Ascending aorta (tissue), 2 donors: ENCODE results near the gene LRRC74B. TPM values are rescaled to one million over a fixed set of nuclear protein-coding genes. Genes with fewer than 3 reads are reported as not detected.

Experiments used
- DNase-seq, 2 donors: peaks; one replicate each; pipeline ENCODE4 v3.0.0-alpha.2; 2019; ENCODE audit warnings: low spot score in 2 of 2
- H3K27ac ChIP-seq, 2 donors: fragments of 200-600 bp; sonication (generic); one replicate each; pipeline ENCODE4 v1.5.1; 2016 to 2017; ENCODE audit warnings: mild to moderate bottlenecking in 1 of 2
- H3K27me3 ChIP-seq: fragments of 200-600 bp; sonication (generic); one replicate; pipeline ENCODE4 v1.5.1; 2017
- H3K36me3 ChIP-seq, 2 donors: fragments of 200-600 bp; sonication (generic); one replicate each; pipeline ENCODE4 v1.5.1; 2016
- H3K4me1 ChIP-seq, 2 donors: fragments of 200-600 bp; sonication (generic); one replicate each; pipeline ENCODE4 v1.5.1; 2016 to 2017; ENCODE audit warnings: mild to moderate bottlenecking in 1 of 2
- H3K4me3 ChIP-seq, 2 donors: fragments of 200-600 bp; sonication (generic); one replicate each; pipeline ENCODE4 v1.5.1; 2016 to 2017; ENCODE audit warnings: mild to moderate bottlenecking in 1 of 2
- H3K9me3 ChIP-seq, 2 donors: fragments of 200-600 bp; sonication (generic); one replicate each; pipeline ENCODE4 v1.5.1; 2016
- intact Hi-C: fragments of 100-400 bp; cut with DNase I; formaldehyde crosslinking; loops from one replicate; pipeline ENCODE4 v1.15.1; 2023
- total RNA-seq: library from RNA; depleted of rRNA; stranded (reverse); fragments of >200 nt; gene quantifications from one replicate; pipeline ENCODE4 v1.1.0, GENCODE V29; 2016
- TF ChIP-seq, protein P1 (sequence below), 3 experiments: fragments of 200-600 bp in 2 of 3; fragments of 450-650 bp in 1 of 3; sonication (generic) in 2 of 3; IDR thresholded peaks; one replicate each; pipeline ENCODE4 v1.5.1; 2016 to 2019; ENCODE audit warnings: antibody characterized with exemption in 3 of 3, mild to moderate bottlenecking in 1 of 3, moderate library complexity in 1 of 3

LRRC74B gene
- total RNA-seq, 1 donor from 2014 or later = 2.6 TPM

DNA sequence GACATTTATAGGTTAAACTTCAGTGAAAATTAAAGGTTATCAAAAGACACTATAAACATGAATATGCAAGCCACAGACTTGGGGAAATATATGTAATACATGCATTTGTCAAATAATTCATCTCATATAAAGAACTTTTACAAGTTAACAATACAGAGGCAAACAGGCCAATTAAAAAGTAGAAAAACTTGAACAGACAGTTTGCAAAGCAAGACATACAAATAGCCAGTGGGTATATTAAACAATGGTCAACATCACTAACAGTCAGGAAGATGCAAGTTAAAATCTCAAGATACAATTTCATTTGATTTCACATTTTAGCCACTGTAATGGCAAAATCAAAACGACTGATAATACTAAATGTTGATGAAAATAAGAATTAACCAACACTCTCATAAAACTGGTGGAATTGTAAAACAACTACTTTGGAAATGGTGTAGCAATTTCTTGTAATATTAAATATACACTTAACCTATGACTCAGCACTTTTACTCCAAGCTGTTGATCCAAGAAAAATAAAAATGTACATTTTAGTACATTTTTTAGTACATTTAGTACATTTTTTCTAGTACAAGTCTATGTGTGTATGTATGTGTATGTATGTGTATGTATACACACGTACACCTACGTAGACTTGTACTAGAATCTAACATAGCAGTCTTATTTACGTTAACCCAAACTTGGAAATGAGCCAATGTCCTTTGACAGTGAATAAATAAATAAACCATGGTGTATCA is 62.8 kb downstream of the LRRC74B start:
- intact Hi-C loops = loop anchor here (10.0 kb wide), 1 partner anchor 536 kb away; the partner anchor contains the start of gene SDF2L1
- TF ChIP-seq, protein P1, sequence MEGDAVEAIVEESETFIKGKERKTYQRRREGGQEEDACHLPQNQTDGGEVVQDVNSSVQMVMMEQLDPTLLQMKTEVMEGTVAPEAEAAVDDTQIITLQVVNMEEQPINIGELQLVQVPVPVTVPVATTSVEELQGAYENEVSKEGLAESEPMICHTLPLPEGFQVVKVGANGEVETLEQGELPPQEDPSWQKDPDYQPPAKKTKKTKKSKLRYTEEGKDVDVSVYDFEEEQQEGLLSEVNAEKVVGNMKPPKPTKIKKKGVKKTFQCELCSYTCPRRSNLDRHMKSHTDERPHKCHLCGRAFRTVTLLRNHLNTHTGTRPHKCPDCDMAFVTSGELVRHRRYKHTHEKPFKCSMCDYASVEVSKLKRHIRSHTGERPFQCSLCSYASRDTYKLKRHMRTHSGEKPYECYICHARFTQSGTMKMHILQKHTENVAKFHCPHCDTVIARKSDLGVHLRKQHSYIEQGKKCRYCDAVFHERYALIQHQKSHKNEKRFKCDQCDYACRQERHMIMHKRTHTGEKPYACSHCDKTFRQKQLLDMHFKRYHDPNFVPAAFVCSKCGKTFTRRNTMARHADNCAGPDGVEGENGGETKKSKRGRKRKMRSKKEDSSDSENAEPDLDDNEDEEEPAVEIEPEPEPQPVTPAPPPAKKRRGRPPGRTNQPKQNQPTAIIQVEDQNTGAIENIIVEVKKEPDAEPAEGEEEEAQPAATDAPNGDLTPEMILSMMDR (IDR thresholded peaks at IDR 0.05) = no peak
- no peaks in the 10 kb centered on the region for H3K27me3 ChIP-seq

More for the DNA sequence above, 62.8 kb downstream of the LRRC74B start:
- no peaks in the 10 kb centered on the region for H3K9me3 ChIP-seq
- no peaks in the 10 kb centered on the region for H3K4me1 ChIP-seq
- DNase-seq = no peak
- no peaks in the 10 kb centered on the region for H3K36me3 ChIP-seq
- no peak overlapping the region for H3K27ac ChIP-seq
- no peak overlapping the region for H3K4me3 ChIP-seq

Other genes with a start within 250 kb of the LRRC74B start
- gene PI4KA, start 187.1 kb upstream of the LRRC74B start, total RNA-seq = 150 TPM
- gene SNAP29, start 186.9 kb upstream of the LRRC74B start, total RNA-seq = 24.6 TPM
- 21.2 TPM for gene CRKL, start 128.5 kb upstream of the LRRC74B start, total RNA-seq
- not detected for gene AIFM3, start 78.7 kb upstream of the LRRC74B start, total RNA-seq
- 72.8 TPM for gene LZTR1, start 63.6 kb upstream of the LRRC74B start, total RNA-seq
- 37.9 TPM for gene THAP7, start 43.8 kb upstream of the LRRC74B start, total RNA-seq
- gene P2RX6, start 30.8 kb upstream of the LRRC74B start, total RNA-seq = not detected
- 20.4 TPM for gene SLC7A4, start 13.4 kb upstream of the LRRC74B start, total RNA-seq